Type B pancreatic cell (in vitro differentiated cells): Measurements from ENCODE around the gene SLC4A4. TPM values are rescaled to one million over a fixed set of nuclear protein-coding genes. Genes with fewer than 3 reads are reported as not detected.

Source experiments
- DNase-seq: peaks from one replicate; pipeline ENCODE4 v3.0.0; 2021; ENCODE audit warnings: mixed read lengths; ENCODE audit not compliant: unreplicated experiment; ENCODE audit errors: extremely low spot score
- H3K27ac Mint-ChIP-seq: 2 replicates; pipeline ENCODE4 v1.8.0; 2021; ENCODE audit warnings: mild to moderate bottlenecking, mixed read lengths
- H3K27me3 Mint-ChIP-seq: 2 replicates; pipeline ENCODE4 v1.8.0; 2021; ENCODE audit warnings: mixed read lengths
- H3K36me3 Mint-ChIP-seq: 2 replicates; pipeline ENCODE4 v1.8.0; 2021; ENCODE audit warnings: mixed read lengths
- H3K4me1 Mint-ChIP-seq: one replicate; pipeline ENCODE4 v1.8.0; 2021; ENCODE audit warnings: mixed read lengths; ENCODE audit not compliant: unreplicated experiment
- H3K4me3 Mint-ChIP-seq: 2 replicates; pipeline ENCODE4 v1.8.0; 2021; ENCODE audit warnings: mild to moderate bottlenecking, mixed read lengths
- H3K9me3 Mint-ChIP-seq: 2 replicates; pipeline ENCODE4 v1.8.0; 2021; ENCODE audit warnings: mixed read lengths
- total RNA-seq: library from RNA; stranded (reverse); gene quantifications from 2 replicates; pipeline ENCODE4 v1.2.1, GENCODE V29; 2021; ENCODE audit warnings: low replicate concordance
- TF ChIP-seq, protein P1 (sequence below): fragments of 200-600 bp; sonication (generic); conservative IDR thresholded peaks from 2 replicates; pipeline ENCODE4 v1.5.0; 2021; ENCODE audit warnings: antibody characterized with exemption, mild to moderate bottlenecking

SLC4A4 gene
- total RNA-seq, 1 donor from 2014 or later = 27.2 TPM

DNA sequence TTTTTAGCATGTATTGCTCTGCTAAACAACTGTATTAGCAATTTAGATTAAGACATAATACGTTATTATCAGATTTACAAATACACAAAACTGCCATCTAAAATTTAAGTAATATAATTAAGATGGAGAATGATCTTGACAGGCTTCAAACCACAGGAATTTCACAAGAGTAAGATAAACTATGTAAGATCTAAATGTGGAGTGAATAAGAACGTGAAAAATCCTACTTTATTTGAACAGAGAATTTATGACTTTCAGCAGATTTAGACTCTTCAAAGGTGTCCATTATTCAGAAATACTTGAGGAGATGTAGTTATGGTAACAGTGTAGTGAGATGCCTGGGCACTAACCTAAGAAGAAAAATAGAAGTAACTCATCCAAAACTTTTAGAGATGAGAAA, 73.2 kb downstream of the SLC4A4 start:
- no peak overlapping the region for H3K27ac Mint-ChIP-seq
- peaks cover 9% of the 10 kb centered on the region for H3K9me3 Mint-ChIP-seq
- H3K36me3 Mint-ChIP-seq = peaks cover 14% of the 10 kb centered on the region
- DNase-seq = no peak
- peaks cover 13% of the 10 kb centered on the region for H3K4me1 Mint-ChIP-seq
- TF ChIP-seq, protein P1, sequence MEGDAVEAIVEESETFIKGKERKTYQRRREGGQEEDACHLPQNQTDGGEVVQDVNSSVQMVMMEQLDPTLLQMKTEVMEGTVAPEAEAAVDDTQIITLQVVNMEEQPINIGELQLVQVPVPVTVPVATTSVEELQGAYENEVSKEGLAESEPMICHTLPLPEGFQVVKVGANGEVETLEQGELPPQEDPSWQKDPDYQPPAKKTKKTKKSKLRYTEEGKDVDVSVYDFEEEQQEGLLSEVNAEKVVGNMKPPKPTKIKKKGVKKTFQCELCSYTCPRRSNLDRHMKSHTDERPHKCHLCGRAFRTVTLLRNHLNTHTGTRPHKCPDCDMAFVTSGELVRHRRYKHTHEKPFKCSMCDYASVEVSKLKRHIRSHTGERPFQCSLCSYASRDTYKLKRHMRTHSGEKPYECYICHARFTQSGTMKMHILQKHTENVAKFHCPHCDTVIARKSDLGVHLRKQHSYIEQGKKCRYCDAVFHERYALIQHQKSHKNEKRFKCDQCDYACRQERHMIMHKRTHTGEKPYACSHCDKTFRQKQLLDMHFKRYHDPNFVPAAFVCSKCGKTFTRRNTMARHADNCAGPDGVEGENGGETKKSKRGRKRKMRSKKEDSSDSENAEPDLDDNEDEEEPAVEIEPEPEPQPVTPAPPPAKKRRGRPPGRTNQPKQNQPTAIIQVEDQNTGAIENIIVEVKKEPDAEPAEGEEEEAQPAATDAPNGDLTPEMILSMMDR = no peak
- no peaks in the 10 kb centered on the region for H3K27me3 Mint-ChIP-seq
- H3K4me3 Mint-ChIP-seq = no peak overlapping the region

DNA sequence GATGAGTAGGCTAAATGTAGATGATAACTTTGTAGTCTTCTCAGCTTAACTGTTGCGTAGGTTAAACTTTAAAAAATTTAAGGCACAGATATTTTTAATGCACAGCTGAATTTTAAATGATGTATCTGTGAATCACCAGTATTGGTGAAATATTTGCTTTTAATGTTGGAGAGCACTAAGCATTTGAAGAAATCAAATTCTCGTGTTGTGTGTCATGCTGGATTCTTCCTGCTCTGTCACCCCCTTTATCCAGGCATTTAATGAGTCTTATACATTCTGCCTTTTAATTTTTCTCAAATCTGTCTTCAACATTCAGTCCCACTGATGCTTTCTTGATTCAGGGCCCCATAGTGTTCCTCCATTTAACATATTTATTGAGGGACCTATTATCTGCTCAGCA, 76.7 kb downstream of the SLC4A4 start:
- Mint-ChIP-seq H3K4me1 (peaks cover 13% of the 10 kb centered on the region), H3K27me3 (no peaks in the 10 kb centered on the region), H3K4me3 (no peak overlapping the region), H3K9me3 (no peaks in the 10 kb centered on the region), H3K27ac (no peak overlapping the region), H3K36me3 (peaks cover 5% of the 10 kb centered on the region)
- DNase-seq = no peak
- TF ChIP-seq, protein P1 = no peak

GRCh38 chr4:71417150-71417549, 78.3 kb downstream of the SLC4A4 start:
- Mint-ChIP-seq H3K36me3 (peaks cover 8% of the 10 kb centered on the region), H3K27ac (no peak overlapping the region), H3K27me3 (no peaks in the 10 kb centered on the region), H3K4me1 (peaks cover 11% of the 10 kb centered on the region), H3K9me3 (no peaks in the 10 kb centered on the region), H3K4me3 (no peak overlapping the region)
- TF ChIP-seq, protein P1 = no peak
- DNase-seq = no peak

GRCh38 chr4:71426381-71427042, 87.7 kb downstream of the SLC4A4 start:
- Mint-ChIP-seq H3K36me3 (peaks cover 2% of the 10 kb centered on the region), H3K4me1 (no peaks in the 10 kb centered on the region), H3K27me3 (no peaks in the 10 kb centered on the region), H3K9me3 (peaks cover 5% of the 10 kb centered on the region), H3K27ac (no peak overlapping the region), H3K4me3 (no peak overlapping the region)
- TF ChIP-seq, protein P1 = no peak
- DNase-seq = no peak

DNA sequence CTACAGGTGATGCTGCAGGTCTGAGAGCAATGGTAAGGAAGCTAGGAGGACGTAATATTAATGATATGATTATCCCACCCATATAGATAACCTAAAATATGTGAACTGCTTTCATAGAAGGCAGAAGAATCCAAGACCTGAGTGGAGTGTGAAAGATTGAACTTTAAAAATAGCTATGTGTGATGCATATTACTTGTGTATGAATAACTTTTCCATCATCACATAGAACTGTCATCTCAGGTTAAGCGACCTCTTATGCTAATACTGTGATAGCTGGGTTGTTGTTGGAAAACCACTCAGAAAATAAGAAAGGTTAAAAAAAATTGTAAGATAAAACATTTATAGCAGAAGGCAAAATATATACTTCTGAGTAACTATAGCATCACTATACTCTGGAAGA, 90.3 kb downstream of the SLC4A4 start:
- Mint-ChIP-seq H3K4me3 (no peak overlapping the region), H3K27me3 (no peaks in the 10 kb centered on the region), H3K27ac (no peak overlapping the region), H3K36me3 (no peaks in the 10 kb centered on the region), H3K4me1 (no peaks in the 10 kb centered on the region), H3K9me3 (peaks cover 5% of the 10 kb centered on the region)
- TF ChIP-seq, protein P1 = no peak
- DNase-seq = no peak

DNA sequence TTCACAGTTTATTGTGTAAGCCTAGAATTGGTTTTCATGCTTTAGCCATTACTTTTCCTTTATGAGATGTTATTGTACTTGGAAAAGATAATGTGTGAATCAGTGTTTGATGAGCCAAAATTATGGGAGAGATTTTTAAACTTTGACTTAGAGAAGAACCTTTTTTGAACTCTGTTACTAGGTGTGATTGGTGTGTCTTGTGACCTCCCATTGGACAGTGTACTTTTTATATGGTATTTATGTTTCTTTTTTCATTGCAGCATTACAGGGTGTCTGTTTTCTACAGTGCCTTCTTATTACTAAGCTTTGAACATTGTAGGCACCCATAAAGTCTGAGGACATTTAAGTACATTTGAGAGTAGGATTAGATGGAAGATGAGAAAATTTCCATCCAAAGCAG, 91.1 kb downstream of the SLC4A4 start:
- H3K27ac Mint-ChIP-seq = no peak overlapping the region
- DNase-seq = no peak
- H3K4me3 Mint-ChIP-seq = no peak overlapping the region
- TF ChIP-seq, protein P1 = no peak
- no peaks in the 10 kb centered on the region for H3K4me1 Mint-ChIP-seq
- H3K36me3 Mint-ChIP-seq = no peaks in the 10 kb centered on the region
- peaks cover 5% of the 10 kb centered on the region for H3K9me3 Mint-ChIP-seq
- no peaks in the 10 kb centered on the region for H3K27me3 Mint-ChIP-seq
